Measurements from ENCODE around the gene XPO4.

XPO4 gene

DNA sequence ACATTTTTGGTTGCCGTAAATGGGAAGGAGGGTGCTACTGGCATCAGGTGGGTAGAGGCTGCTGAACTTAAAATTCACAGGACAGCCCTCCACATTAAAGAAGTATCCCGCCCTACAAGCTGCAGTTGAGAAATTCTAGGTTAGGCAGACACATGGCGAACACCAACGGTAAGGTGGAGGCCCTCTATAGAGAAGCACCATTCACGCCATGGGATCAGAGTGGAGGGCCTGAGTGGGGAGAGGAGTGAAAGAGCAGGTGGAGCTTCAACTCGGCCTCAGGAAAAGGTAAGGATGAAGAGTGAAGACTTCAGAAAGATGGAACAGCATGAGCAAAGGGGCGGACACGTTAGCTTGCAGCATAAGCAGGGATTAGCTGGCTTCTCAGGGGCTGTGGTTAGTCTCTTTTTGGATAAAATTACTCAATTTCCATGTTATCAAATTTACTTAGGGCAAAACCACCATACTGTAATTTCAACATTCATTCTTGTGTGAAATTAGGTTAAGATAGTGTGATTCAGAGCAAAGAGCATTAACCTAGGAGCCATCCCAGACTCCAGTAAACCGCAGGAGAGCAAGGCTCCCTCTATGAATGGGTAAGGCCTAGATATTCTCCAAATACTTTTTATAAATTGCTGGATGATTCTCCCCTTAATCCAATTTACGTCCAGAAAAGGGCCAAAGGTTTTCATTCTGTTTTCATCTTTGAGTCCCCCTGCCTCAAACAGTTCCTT, 130.0 kb downstream of the XPO4 start:
- TF ChIP-seq, protein P1, sequence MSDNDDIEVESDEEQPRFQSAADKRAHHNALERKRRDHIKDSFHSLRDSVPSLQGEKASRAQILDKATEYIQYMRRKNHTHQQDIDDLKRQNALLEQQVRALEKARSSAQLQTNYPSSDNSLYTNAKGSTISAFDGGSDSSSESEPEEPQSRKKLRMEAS (IDR thresholded peaks at IDR 0.05), result no peak
- TF ChIP-seq YY1 (IDR thresholded peaks at IDR 0.05; ENCODE audit: low read depth), result no peak
- TF ChIP-seq FOXM1 (IDR thresholded peaks at IDR 0.05; ENCODE audit: borderline replicate concordance, low read depth), result no peak
- no peak for TF ChIP-seq RAD21 (IDR thresholded peaks at IDR 0.05; ENCODE audit: low read depth)
- no peak for TF ChIP-seq EGR1 (IDR thresholded peaks at IDR 0.05)
- no peak for TF ChIP-seq TAF1 (IDR thresholded peaks at IDR 0.05; ENCODE audit: low read depth)
- TF ChIP-seq TCF12 (IDR thresholded peaks at IDR 0.05; ENCODE audit: low read depth), result no peak
- TF ChIP-seq CEBPB (IDR thresholded peaks at IDR 0.05), result no peak
- TF ChIP-seq CREB1 (IDR thresholded peaks at IDR 0.05; ENCODE audit: low read depth), result no peak
- no peak for TF ChIP-seq EP300 (IDR thresholded peaks at IDR 0.05; ENCODE audit: borderline replicate concordance)
- no peak for TF ChIP-seq REST (IDR thresholded peaks at IDR 0.05; ENCODE audit: low read depth)
- no peak for TF ChIP-seq TEAD4 (IDR thresholded peaks at IDR 0.05)

DNA sequence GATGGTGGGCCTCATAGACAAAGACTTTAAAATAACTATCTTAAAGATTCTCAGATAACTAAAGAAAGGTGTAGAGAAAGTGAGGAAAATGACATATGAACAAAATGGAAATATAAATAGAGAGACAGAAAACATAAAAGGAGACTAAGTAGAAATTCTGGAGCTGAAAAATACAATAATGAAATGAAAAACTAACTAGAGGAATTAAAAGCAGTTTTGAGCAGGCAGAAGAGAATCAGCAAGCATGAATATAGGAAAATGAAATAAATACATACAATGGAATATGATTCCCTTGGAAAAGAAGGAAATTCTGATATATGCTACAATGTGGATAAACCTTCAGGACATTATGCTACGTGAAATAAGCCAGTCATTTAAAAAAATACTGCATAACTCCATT, 132.7 kb downstream of the XPO4 start:
- TF ChIP-seq, protein P1 (IDR thresholded peaks at IDR 0.05), result no peak
- TF ChIP-seq CREB1 (IDR thresholded peaks at IDR 0.05; ENCODE audit: low read depth) (no peak), EP300 (IDR thresholded peaks at IDR 0.05; ENCODE audit: borderline replicate concordance) (no peak), USF1 (IDR thresholded peaks at IDR 0.05) (no peak), REST (IDR thresholded peaks at IDR 0.05; ENCODE audit: low read depth) (no peak), RAD21 (IDR thresholded peaks at IDR 0.05; ENCODE audit: low read depth) (no peak), TAF1 (IDR thresholded peaks at IDR 0.05; ENCODE audit: low read depth) (no peak), EGR1 (IDR thresholded peaks at IDR 0.05) (no peak), TEAD4 (IDR thresholded peaks at IDR 0.05) (no peak), TCF12 (IDR thresholded peaks at IDR 0.05; ENCODE audit: low read depth) (no peak), ZBTB7A (IDR thresholded peaks at IDR 0.05; ENCODE audit: low read depth) (no peak)

DNA sequence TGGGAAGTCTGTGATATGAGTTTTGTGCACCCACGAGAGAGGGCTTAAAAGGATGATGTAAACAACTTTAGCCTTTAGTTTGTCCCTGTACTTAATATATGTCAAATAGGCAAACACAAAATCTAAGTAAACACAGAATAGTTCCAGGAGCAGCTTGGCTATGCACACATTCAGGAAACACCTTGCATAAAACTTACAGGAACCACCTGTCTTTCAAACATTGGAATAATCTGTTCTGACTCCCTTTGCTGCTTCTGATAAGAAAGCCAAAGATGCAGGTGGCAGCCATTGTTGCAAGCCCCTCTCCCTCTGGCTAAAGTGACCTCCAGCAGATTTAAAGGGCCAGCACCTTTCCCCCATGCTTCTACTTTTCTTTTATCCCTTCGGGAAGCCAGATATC, 133.5 kb downstream of the XPO4 start:
- TF ChIP-seq FOXM1 (IDR thresholded peaks at IDR 0.05; ENCODE audit: borderline replicate concordance, low read depth), result no peak
- no peak for TF ChIP-seq TCF12 (IDR thresholded peaks at IDR 0.05; ENCODE audit: low read depth)
- no peak for TF ChIP-seq EGR1 (IDR thresholded peaks at IDR 0.05)
- TF ChIP-seq USF1 (IDR thresholded peaks at IDR 0.05), result no peak
- TF ChIP-seq TEAD4 (IDR thresholded peaks at IDR 0.05), result no peak
- TF ChIP-seq NFIC (IDR thresholded peaks at IDR 0.05), result no peak
- no peak for TF ChIP-seq REST (IDR thresholded peaks at IDR 0.05; ENCODE audit: low read depth)
- TF ChIP-seq RAD21 (IDR thresholded peaks at IDR 0.05; ENCODE audit: low read depth), result no peak
- TF ChIP-seq ZBTB7A (IDR thresholded peaks at IDR 0.05; ENCODE audit: low read depth), result no peak
- no peak for TF ChIP-seq CREB1 (IDR thresholded peaks at IDR 0.05; ENCODE audit: low read depth)
- TF ChIP-seq TAF1 (IDR thresholded peaks at IDR 0.05; ENCODE audit: low read depth), result no peak

DNA sequence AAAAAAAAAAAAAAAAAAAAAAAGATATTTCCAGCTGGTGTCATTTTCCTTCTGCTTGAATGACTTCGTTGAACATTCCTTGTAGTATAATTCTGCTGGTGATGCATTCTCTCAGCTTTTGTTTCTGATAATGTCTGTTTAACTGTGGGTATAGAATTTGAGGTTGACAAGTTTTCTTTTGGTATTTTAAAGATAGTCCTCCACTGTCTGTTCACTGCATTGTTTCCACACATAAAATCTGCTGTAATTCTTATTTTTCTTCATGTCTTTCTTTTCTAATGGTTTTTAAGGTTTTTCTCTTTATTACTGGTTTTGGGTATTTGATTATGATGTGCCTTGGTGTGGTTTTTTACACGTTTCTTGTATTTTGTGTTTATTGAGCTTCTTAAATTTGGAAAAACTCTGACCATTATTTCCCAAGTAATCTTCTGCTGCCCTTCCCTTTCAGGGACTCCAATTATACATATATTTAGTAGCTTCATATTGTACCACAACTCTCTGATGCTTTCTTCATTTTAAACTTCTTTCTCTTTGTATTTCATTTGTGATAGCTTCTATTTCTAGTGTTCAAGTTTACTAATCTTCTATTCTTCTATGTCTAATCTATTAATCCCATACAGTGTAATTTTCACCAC, 135.1 kb downstream of the XPO4 start:
- TF ChIP-seq CREB1 (IDR thresholded peaks at IDR 0.05; ENCODE audit: low read depth) (no peak), ZBTB7A (IDR thresholded peaks at IDR 0.05; ENCODE audit: low read depth) (no peak)

Measured in Ishikawa (cell line).